Effector memory CD4-positive, alpha-beta T cell (primary cell): ENCODE data around the gene CLEC2D.
"Not testable (repeated sequence)": the region's sequence is repeated elsewhere in the genome, so short reads cannot be mapped to it uniquely, and the experiment has no call there.

ENCODE experiments used
- DNase-seq, 3 donors: peaks; one replicate each; pipeline ENCODE4 v3.0.0-alpha.2; 2020
- H3K27ac ChIP-seq: 2 replicates; pipeline ENCODE4 v1.7.0; 2013; ENCODE audit warnings: mild to moderate bottlenecking, low read length, moderate library complexity; ENCODE audit not compliant: insufficient read depth, poor library complexity, severe bottlenecking
- H3K27me3 ChIP-seq: replicated peaks from 2 replicates; pipeline ENCODE4 v1.7.0; 2013; ENCODE audit warnings: mild to moderate bottlenecking, low read length; ENCODE audit not compliant: insufficient read depth, control insufficient read depth, poor library complexity, severe bottlenecking
- H3K36me3 ChIP-seq: 2 replicates; pipeline ENCODE4 v1.7.0; 2013; ENCODE audit warnings: mild to moderate bottlenecking, low read length, moderate library complexity; ENCODE audit not compliant: control insufficient read depth, insufficient read depth
- H3K4me1 ChIP-seq: 2 replicates; pipeline ENCODE4 v1.7.0; 2013; ENCODE audit warnings: low read length, mild to moderate bottlenecking; ENCODE audit not compliant: control insufficient read depth, insufficient read depth, poor library complexity, severe bottlenecking
- H3K4me3 ChIP-seq: 2 replicates; pipeline ENCODE4 v1.7.0; 2013; ENCODE audit warnings: low read length, low read depth, mild to moderate bottlenecking; ENCODE audit not compliant: insufficient read depth, poor library complexity, severe bottlenecking
- H3K9me3 ChIP-seq: 2 replicates; pipeline ENCODE4 v1.7.0; 2013; ENCODE audit warnings: mild to moderate bottlenecking, low read length, moderate library complexity; ENCODE audit not compliant: control insufficient read depth

CLEC2D gene

GRCh38 chr12:9642606-9643265, 26.8 kb upstream of the CLEC2D start:
- no peaks in the 10 kb centered on the region for H3K9me3 ChIP-seq
- no peak overlapping the region for H3K27ac ChIP-seq
- H3K4me1 ChIP-seq, result peaks cover 22% of the 10 kb centered on the region
- no peak for DNase-seq
- H3K4me3 ChIP-seq, result no peak overlapping the region
- H3K36me3 ChIP-seq, result no peaks in the 10 kb centered on the region
- H3K27me3 ChIP-seq, result no peaks in the 10 kb centered on the region

GRCh38 chr12:9643266-9643660, 26.2 kb upstream of the CLEC2D start:
- H3K4me1 ChIP-seq, result peaks cover 18% of the 10 kb centered on the region

GRCh38 chr12:9644985-9645551, 24.4 kb upstream of the CLEC2D start:
- H3K27ac ChIP-seq, DNase-seq, H3K4me3 ChIP-seq, H3K9me3 ChIP-seq, H3K27me3 ChIP-seq, H3K36me3 ChIP-seq: not testable (repeated sequence)
- peaks cover 10% of the 10 kb centered on the region for H3K4me1 ChIP-seq

More at GRCh38 chr12:9643266-9643660, 26.2 kb upstream of the CLEC2D start:
- Histone ChIP-seq H3K4me3 (no peak overlapping the region), H3K9me3 (no peaks in the 10 kb centered on the region), H3K27ac (no peak overlapping the region), H3K36me3 (no peaks in the 10 kb centered on the region), H3K27me3 (no peaks in the 10 kb centered on the region)
- DNase-seq, result no peak

DNA sequence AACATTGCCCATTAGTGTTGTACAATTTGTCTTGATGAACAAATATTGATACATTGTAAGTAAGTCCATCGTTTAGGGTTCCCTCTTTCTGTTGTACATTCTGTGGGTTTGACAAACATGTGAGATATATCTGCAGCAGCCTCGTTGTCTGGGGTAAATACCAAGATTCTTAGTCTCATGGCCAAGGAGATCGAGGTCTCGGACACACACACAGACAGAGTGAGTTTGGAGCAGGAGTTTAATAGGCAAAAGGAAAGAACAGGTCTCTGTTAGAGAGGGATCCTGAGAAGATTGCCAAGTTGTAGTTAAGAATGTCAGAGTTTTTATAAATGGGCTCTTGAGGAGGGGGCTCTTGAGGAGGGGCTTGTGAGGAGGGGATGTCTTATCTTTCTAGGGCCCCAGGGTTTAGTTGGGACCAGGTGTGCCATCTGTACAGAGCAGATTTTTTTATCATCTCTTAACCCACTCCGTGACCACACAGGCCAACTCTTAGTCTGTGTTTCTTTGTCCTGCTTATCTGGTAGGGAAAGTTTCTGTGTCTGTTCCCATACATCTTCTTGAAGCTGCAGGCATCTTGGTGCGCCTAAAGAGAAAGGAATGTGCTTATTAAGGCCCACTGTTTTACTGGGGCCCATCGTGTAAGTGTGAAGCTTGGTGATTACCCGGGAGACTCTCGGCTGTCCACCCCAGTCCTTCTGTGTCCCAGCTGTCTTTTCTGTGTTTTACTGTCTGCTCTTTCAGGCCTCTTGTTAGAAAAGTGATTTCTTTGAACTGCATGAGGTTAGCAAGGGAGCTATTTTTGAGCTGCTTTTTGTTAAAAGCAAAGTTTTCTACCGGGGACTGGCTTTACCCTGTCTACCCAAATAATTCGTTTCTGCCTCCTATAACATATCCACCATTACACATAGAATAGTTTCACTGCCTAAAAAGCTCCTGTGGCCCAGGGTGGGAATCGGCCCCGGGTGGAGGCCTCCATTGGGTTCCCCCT, 22.4 kb upstream of the CLEC2D start:
- Histone ChIP-seq H3K36me3 (no peaks in the 10 kb centered on the region), H3K4me1 (peaks cover 10% of the 10 kb centered on the region), H3K4me3 (peak overlapping the region; percentile 91), H3K9me3 (no peaks in the 10 kb centered on the region), H3K27me3 (no peaks in the 10 kb centered on the region), H3K27ac (peak overlapping the region; percentile 90)
- DNase-seq, result no peak

- peak overlapping the region; percentile 90 for H3K27ac ChIP-seq
- H3K36me3 ChIP-seq, result no peaks in the 10 kb centered on the region
- DNase-seq, result peak; percentile 83 to 91 (median 87)
- no peaks in the 10 kb centered on the region for H3K27me3 ChIP-seq
- H3K4me3 ChIP-seq, result peak overlapping the region; percentile 91
- H3K4me1 ChIP-seq, result peaks cover 14% of the 10 kb centered on the region
- no peaks in the 10 kb centered on the region for H3K9me3 ChIP-seq
Measured at GRCh38 chr12:9647825-9648700, 21.4 kb upstream of the CLEC2D start.

- H3K4me1 ChIP-seq, result peaks cover 12% of the 10 kb centered on the region
- peak overlapping the region; percentile 91 for H3K4me3 ChIP-seq
- H3K27me3 ChIP-seq, result no peaks in the 10 kb centered on the region
- no peak for DNase-seq
- peak overlapping the region; percentile 90 for H3K27ac ChIP-seq
- peaks cover 2% of the 10 kb centered on the region for H3K36me3 ChIP-seq
- H3K9me3 ChIP-seq, result no peaks in the 10 kb centered on the region
Measured at GRCh38 chr12:9648701-9649531, 20.6 kb upstream of the CLEC2D start.

DNA sequence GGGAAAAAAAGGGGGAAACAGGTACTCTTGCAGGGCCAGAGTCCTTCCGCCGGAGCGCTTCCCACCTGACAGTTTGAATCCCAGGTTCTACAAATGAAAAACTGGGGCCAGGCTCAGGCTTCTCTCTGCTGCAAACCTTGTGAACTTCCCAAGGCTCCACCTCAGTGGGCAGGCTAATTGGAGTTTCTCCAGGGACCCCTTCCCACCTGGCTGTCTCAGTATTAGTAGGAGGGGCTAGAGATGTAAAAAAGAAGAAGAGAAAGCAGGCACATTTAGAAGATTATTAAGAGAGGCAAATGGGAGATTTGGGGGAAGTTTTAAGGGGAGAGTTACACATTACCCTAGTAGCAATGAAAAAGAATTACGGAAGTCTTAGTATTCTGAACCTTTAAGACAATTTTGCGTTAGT, 20.0 kb upstream of the CLEC2D start:
- Histone ChIP-seq H3K4me1 (peaks cover 18% of the 10 kb centered on the region), H3K27ac (peak overlapping the region; percentile 90)

DNA sequence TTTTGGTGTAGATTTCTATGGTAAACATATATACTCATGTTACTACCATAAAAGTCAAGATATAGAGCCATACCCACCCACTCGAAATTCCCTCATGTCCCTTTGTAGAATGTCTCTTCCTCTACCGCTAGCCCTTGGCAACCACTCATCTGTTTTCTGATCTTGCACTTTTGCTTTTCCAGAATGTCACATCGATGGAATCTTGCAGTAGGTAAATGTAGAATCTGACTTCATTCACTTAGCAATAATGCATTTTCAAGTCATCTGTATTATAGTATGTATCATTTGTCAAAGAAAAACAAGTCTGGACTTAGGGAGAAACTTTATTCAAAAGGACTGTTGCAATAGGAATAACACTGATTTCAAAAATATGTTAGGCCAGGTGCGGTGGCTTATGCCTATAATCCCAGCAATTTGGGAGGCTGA, 19.3 kb upstream of the CLEC2D start:
- no peak for DNase-seq
- Histone ChIP-seq H3K27ac (peak overlapping the region; percentile 90), H3K36me3 (peaks cover 10% of the 10 kb centered on the region), H3K4me1 (peaks cover 24% of the 10 kb centered on the region), H3K4me3 (peak overlapping the region; percentile 91), H3K27me3 (no peaks in the 10 kb centered on the region), H3K9me3 (no peaks in the 10 kb centered on the region)

More for the DNA sequence above, 20.0 kb upstream of the CLEC2D start:
- Histone ChIP-seq H3K9me3 (no peaks in the 10 kb centered on the region), H3K36me3 (peaks cover 8% of the 10 kb centered on the region), H3K4me3 (peak overlapping the region; percentile 91), H3K27me3 (no peaks in the 10 kb centered on the region)
- DNase-seq, result no peak
